Right lobe of liver (tissue), 6 donors: ENCODE measurements around the gene SLC4A5. TPM values are rescaled to one million over a fixed set of nuclear protein-coding genes. Genes with fewer than 3 reads are reported as not detected.
A peak's percentile ranks its signal among the peaks of the same experiment; 100 is the strongest.

Experiments
- ATAC-seq, 4 donors: fragments of 200-7000 bp; cut with Tn5 transposase; one replicate each; pipeline ENCODE4 v1.9.1; 2020; ENCODE audit warnings: mild to moderate bottlenecking in 4 of 4, moderate library complexity in 4 of 4
- DNase-seq, 3 donors: peaks; one replicate each; pipeline ENCODE4 v3.0.0-alpha.2; 2020
- H3K27ac ChIP-seq, 3 donors: fragments of 200-600 bp; one replicate each; pipeline ENCODE4 v1.8.0; 2022
- H3K27me3 ChIP-seq, 2 donors: fragments of 200-600 bp; one replicate each; pipeline ENCODE4 v1.8.0; 2022
- H3K36me3 ChIP-seq, 4 donors: fragments of 200-600 bp; sonication (generic) in 1 of 4; one replicate each; pipeline versions ENCODE4 v1.5.1 to v1.8.0; 2017 to 2022; ENCODE audit warnings: control low read depth in 1 of 4
- H3K4me1 ChIP-seq, 4 donors: fragments of 200-600 bp; sonication (generic) in 1 of 4; one replicate each; pipeline versions ENCODE4 v1.5.1 to v1.8.0; 2017 to 2022; ENCODE audit warnings: control low read depth in 1 of 4
- H3K4me3 ChIP-seq, 3 donors: fragments of 200-600 bp; one replicate each; pipeline ENCODE4 v1.8.0; 2022
- H3K9me3 ChIP-seq, 4 donors: fragments of 200-600 bp; sonication (generic) in 1 of 4; one replicate each; pipeline versions ENCODE4 v1.5.1 to v1.8.0; 2017 to 2022; ENCODE audit warnings: control low read depth in 1 of 4
- CTCF ChIP-seq, 4 donors: fragments of 200-600 bp in 3 of 4; fragments of 450-650 bp in 1 of 4; IDR thresholded peaks; one replicate each; pipeline versions ENCODE4 v1.5.1 to v1.8.0; 2016 to 2022; ENCODE audit warnings: antibody characterized with exemption in 4 of 4, mild to moderate bottlenecking in 2 of 4
- POLR2A ChIP-seq: fragments of 450-650 bp; IDR thresholded peaks from one replicate; pipeline ENCODE4 v1.6.1; 2017; ENCODE audit warnings: antibody characterized with exemption, mild to moderate bottlenecking
- WGBS: methylation state at CpG from one replicate; pipeline ENCODE4 v1.1.6; 2018; ENCODE audit warnings: low coverage, low lambda C conversion rate; ENCODE audit not compliant: insufficient coverage; ENCODE audit errors: missing lambda C conversion rate; 5-methylcytosine and 5-hydroxymethylcytosine counted together
- intact Hi-C, 2 donors: fragments of 100-400 bp; cut with DNase I; formaldehyde crosslinking; loops; one replicate each; pipeline versions ENCODE4 v1.11.2 to v1.14.1; 2022
- total RNA-seq, 6 experiments: library from RNA; depleted of rRNA in 2 of 6; stranded (reverse); fragments of >200 nt in 2 of 6; fragmentation: NEBNext Ultra II Directional in 3 of 6; extraction: Animal tissue kit (Norgen Biotek cat#: 25700) in 3 of 6; gene quantifications; one replicate each; pipeline versions ENCODE4 v1.1.0 to v1.2.4, GENCODE V29; 2016 to 2023
- donor health status: DM: no; HTN: yes; CAD: no.
- donor health status: DM: no; HTN: no; CAD: no.
- donor health status: DM: no; HTN: no; CAD: no.
- donor health status: DM: no; HTN: yes; CAD: no.
- donor health status: DM: no; HTN: yes; CAD: no.

The SLC4A5 gene
- total RNA-seq, 6 experiments from 2014 or later: 0.12 to 1.2 (median 0.68) TPM

- WGBS: 30% methylated on average over 8 of the region's 8 CpGs
- H3K4me3 ChIP-seq: peak overlapping the region in 2 of 3 donors; percentile 46 to 63
- H3K4me1 ChIP-seq: peaks cover 0 to 7% (median 0%) of the 10 kb centered on the region in 4 donors
Measured at GRCh38 chr2:74199871-74200305, 143.3 kb downstream of the SLC4A5 start.

GRCh38 chr2:74199275-74199701 is 143.9 kb downstream of the SLC4A5 start:
- Histone ChIP-seq H3K4me1 (peaks cover 0 to 7% (median 0%) of the 10 kb centered on the region in 4 donors), H3K27me3 (no peaks in the 10 kb centered on the region), H3K36me3 (no peaks in the 10 kb centered on the region), H3K27ac (peak overlapping the region in 1 of 3 donors; percentile 82), H3K9me3 (no peaks in the 10 kb centered on the region), H3K4me3 (peak overlapping the region; percentile 46 to 63 (median 54))
- TF ChIP-seq POLR2A (no peak), CTCF (IDR thresholded peaks at IDR 0.05) (peak in 1 of 4 donors; percentile 2)
- 8% methylated on average over 15 of the region's 20 CpGs for WGBS
- no peak for ATAC-seq
- intact Hi-C loops: no loop called here
- no peak for DNase-seq

More at GRCh38 chr2:74199871-74200305, 143.3 kb downstream of the SLC4A5 start:
- Histone ChIP-seq H3K9me3 (no peaks in the 10 kb centered on the region), H3K36me3 (no peaks in the 10 kb centered on the region), H3K27me3 (no peaks in the 10 kb centered on the region), H3K27ac (no peak overlapping the region)
- DNase-seq (no peak), ATAC-seq (no peak)
- intact Hi-C loops: no loop called here
- no peak for TF ChIP-seq POLR2A
- no peak for TF ChIP-seq CTCF (IDR thresholded peaks at IDR 0.05)

GRCh38 chr2:74198461-74199274 is 144.5 kb downstream of the SLC4A5 start, which contains the start of gene MTHFD2:
Gene MTHFD2 (plus strand): TSS chr2:74198615. CDS start chr2:74198642, 27 bp downstream.
- peak; percentile 48 for TF ChIP-seq POLR2A
- TF ChIP-seq CTCF (IDR thresholded peaks at IDR 0.05): peak; percentile 34 to 52 (median 46)
- peak within 1 kb of the TSS; percentile 14 to 82 (median 54) for H3K27ac ChIP-seq
- H3K4me1 ChIP-seq: peaks cover 0 to 7% (median 0%) of the 10 kb centered on the region in 4 donors
- peak; percentile 95 to 96 (median 96) for ATAC-seq
- peak within 1 kb of the TSS; percentile 46 to 63 (median 54) for H3K4me3 ChIP-seq
- DNase-seq: peak; percentile 76 to 84 (median 84)
- H3K9me3 ChIP-seq: no peaks in the 10 kb centered on the region
- H3K36me3 ChIP-seq: no peaks in the 10 kb centered on the region
- H3K27me3 ChIP-seq: no peaks in the 10 kb centered on the region
- intact Hi-C loops: no loop called here
- 8% methylated on average over 42 of the region's 96 CpGs for WGBS

- no peak overlapping the region for H3K27ac ChIP-seq
- H3K27me3 ChIP-seq: no peaks in the 10 kb centered on the region
- no peaks in the 10 kb centered on the region for H3K36me3 ChIP-seq
- DNase-seq: no peak
- peaks cover 0 to 7% (median 0%) of the 10 kb centered on the region in 4 donors for H3K4me1 ChIP-seq
- 43% methylated on average over 17 of the region's 18 CpGs for WGBS
- H3K9me3 ChIP-seq: no peaks in the 10 kb centered on the region
- no peak for ATAC-seq
- intact Hi-C loops: no loop called here
- TF ChIP-seq CTCF (IDR thresholded peaks at IDR 0.05): no peak
- TF ChIP-seq POLR2A: no peak
- H3K4me3 ChIP-seq: peak overlapping the region; percentile 46 to 63 (median 54)
Measured at GRCh38 chr2:74198023-74198460, 145.2 kb downstream of the SLC4A5 start.
